OCI-LY3 (cell line): Measurements from ENCODE around the gene ST7.

Source experiments
- CTCF ChIP-seq: fragments of 200-600, 300-600 bp; sonication (generic); IDR thresholded peaks from 2 replicates; pipeline ENCODE4 v1.5.1; 2014; ENCODE audit warnings: antibody characterized with exemption, low read length, low read depth
- EZH2phosphoT487 ChIP-seq: fragments of 200-600 bp; shearing (Covaris generic); IDR thresholded peaks from 2 replicates; pipeline ENCODE4 v1.6.1; 2018; ENCODE audit warnings: antibody characterized with exemption, mixed run types, low read depth

GRCh38 chr7:117082647-117083046 is 129.3 kb downstream of the ST7 start:
- TF ChIP-seq CTCF (no peak), EZH2phosphoT487 (no peak)
